OCI-M2 (cell line): Measurements from ENCODE around the gene HBA2.
"Not testable (repeated sequence)": the region's sequence is repeated elsewhere in the genome, so short reads cannot be mapped to it uniquely, and the experiment has no call there.

Experiments
- DNase-seq: peaks from one replicate; lab custom pipeline; 2025; ENCODE audit not compliant: unreplicated experiment; lab: John Stamatoyannopoulos, UW

The HBA2 gene

DNA sequence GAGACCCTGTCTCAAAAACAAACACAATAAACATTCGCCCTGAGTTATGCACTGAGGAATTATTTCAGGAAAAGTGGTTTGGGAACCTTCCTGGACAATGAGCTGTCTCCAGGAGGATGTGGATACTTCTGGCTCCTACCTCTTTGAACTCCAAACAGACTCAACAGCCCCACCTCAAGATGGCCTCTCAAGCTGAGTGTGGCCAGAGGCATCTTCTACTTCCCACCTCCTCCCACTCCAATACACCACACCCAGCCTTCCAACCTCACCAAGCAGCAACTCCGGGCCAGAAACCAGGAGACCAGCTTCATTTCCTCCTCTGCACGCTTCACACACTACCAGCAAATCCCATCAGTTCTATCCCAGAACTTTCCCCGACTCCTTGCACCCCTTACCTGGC lies 19.2 kb downstream of the HBA2 start:
- no peak for DNase-seq

DNA sequence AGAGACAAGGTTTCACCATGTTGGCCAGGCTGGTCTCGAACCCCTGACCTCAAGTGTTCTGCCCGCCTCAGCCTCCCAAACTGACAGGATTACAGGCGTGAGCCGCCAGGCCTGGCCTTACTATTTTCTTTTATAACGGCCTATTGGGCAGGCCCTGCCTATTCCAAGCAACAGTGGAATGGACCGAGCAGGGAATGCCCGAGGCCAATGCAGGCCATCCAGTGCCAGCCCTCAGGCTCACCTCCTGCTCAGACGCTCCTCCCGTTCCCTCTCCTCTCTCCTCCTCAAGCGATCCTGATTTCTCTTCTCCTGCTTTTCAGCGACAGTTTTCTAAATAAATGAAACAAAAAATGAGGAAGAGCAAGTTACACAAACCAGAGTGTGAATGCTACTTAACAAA lies 20.0 kb downstream of the HBA2 start:
- DNase-seq = no peak

DNA sequence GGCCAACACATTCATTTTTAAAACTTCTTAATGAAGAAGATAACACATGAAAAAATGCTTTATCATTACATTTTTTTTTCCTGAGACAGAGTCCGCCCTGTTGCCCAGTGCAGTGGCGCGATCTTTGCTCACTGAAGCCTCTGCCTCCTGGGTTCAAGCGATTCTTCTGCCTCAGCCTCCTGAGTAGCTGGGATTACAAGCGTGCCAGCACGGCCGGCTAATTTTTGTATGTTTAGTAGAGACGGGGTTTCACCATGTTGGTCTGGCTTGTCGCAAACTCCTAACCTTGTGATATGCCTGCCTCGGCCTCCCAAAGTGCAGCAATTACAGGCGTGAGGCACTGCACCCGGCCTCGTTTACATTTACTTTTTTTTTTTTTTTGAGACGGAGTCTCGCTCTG lies 20.8 kb downstream of the HBA2 start:
- DNase-seq = no peak

DNA sequence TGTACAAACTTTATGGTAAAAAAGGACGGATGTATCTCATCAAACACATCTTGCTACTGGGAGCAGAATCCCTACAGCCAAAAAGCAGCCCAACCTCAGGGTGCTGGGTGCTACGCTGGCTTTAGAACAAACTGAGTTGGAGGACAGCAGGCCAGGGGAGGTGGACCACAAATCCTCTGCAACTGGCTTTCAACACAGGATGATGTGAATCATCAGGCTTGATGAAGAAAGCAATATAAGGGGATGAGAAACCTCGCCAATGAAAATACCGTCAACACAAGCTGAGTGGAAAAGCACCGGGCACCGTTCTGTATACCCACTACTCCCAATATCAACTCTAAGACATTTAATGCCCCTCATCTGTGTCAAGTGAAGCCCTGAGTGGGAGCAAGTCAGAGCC lies 21.8 kb downstream of the HBA2 start:
- no peak for DNase-seq

DNA sequence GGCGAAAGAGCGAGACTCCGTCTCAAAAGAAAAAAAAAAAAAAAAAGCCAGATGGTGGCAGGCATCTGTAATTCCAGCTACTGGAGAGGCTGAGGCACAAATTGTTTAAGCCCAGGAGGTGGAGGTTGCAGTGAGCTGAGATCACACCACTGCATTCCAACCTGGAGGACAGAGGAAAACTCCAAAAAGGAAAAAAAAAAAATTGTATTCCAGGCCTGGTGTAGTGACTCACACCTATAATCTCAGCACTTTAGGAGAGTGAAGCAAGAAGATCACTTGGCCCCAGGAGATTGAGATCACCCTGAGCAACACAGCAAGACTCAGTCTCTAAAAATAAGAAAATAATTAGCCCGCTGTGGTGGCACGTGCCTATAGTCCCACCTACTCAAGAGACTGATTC lies 27.7 kb downstream of the HBA2 start:
- DNase-seq = no peak

DNA sequence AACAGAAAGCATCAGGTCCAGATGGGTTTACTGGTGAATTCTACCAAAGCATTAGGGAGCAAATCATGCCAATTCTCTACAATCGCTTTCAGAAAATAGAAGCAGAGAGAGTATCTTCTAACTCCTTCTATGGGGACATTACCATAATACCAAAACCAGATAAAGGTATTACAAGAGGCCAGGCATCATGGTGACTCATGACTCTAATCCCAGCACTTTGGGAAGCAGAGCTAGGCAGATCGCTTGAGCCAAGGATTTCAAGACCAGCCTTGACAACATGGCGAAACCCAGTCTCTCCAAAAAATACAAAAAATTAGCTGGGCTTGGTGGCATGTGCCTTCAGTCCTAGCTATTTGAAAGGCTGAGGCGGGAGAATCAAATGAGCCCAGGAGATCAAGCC lies 30.6 kb downstream of the HBA2 start:
- DNase-seq = no peak

DNA sequence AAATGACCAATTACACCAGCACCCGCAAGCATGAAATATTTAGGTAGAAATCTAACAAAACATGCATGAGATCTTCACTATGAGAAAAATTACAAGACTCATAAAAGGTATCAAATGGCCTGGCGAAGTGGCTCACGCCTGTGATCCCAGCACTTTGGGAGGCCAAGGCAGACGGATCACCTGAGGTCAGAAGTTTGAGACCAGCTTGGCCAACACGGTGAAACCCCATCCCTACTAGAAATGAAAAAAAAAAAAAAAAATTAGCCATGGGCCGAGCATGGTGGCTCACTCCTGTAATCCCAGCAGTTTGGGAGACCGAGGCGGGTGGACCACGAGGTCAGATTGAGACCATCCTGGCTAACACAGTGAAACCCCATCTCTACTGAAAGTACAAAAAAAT lies 31.4 kb downstream of the HBA2 start:
- DNase-seq = not testable (repeated sequence)

DNA sequence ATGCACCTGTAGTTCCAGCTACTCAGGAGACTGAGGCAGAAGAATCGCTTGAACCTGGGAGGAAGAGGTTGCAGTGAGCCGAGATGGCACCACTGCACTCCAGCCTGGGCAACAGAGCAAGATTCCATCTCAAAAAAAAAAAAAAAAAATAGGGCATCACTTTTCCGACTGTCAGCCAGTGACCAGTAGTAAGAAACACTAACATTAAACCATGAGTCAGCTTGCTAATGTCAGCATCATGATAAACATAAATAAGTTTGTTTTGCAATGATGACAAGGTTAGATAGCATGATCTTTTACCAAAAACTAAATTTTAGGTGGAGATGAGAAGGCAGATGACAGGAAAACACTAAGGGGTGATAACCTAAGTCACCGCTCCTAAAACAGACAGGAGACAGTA lies 36.7 kb downstream of the HBA2 start:
- DNase-seq = not testable (repeated sequence)

DNA sequence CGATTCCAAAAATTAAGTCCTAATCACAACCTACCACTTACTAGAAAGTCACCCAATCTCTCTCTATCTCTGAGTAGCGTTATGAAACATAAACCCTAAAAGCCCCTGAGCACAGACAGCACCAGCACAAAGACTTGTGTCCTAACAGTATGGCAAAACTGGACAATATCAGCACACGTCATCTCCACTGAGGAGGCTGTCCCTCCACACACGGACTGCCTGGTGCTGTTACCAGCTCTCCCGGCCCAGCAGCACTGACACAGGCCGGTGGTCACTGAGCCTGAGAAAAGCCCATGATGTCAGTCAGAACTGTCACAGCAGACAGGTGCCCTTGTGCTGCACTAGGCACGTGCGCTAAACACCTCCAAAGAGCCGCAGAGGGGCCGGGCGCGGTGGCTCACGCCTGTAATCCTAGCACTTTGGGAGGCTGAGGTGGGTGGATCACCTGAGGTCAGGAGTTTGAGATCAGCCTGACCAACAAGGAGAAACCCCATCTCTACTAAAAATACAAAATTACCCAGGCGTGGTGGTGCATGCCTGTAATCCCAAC lies 39.0 kb downstream of the HBA2 start:
- not testable (repeated sequence) for DNase-seq

DNA sequence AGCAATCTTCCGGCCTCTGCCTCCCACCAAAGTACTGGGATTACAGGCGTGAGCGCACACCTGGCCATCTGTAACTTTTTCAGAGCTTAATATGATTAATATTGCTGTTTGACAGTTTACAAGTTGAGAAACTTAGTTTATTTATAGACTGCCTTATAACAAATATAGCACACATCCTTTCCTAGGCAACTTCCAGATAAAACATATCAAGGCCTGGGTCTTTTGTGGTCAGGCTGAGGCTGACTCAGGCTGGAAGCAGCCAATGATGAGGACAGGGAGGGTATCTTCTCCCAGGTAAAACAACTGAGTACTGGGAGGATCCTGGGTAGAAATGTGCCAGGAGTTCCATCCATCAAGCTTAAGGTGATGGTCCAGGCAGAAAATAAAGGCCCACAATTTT lies 40.3 kb downstream of the HBA2 start:
- DNase-seq = no peak

DNA sequence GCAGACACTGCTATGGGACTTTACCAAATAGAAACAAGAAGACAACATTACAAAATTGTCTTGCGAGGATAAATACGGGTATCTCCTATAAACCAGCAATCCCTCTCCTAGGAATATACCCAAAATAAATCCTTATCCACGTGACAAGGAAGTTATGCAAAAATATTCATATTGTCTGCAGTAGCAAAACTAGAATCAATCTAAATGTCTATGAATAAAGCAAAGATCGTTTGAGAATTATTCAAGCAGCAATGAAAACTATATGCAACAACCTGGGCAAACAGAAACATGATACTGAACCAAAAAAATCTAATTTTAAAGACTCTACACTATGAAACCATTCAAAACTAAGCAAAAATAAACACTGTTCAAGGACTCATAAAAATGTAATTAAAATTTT lies 47.3 kb downstream of the HBA2 start:
- DNase-seq = no peak
